ENCODE measurements around the gene GPR171.
"Not testable (repeated sequence)": the region's sequence is repeated elsewhere in the genome, so short reads cannot be mapped to it uniquely, and the experiment has no call there.

The GPR171 gene

DNA sequence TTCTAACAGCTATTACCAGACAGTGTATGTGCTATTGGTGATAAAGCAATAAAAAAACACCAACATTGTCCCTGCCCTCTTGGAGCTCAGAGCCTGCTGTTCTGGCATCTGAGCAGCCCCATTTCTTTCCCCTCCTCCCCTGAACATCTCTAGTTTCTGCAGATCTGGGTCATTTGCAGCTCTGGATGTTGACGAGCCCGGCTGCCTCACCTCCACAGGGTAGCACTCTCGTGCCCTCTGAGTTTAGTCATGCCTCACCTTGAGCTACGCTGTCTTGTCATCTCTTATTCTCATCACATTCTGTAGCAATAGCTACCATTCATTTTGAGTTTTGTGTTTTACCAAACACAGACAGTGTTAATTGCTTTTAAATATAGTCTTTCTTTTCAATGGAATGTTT is 30.0 kb upstream of the GPR171 start:
- Histone ChIP-seq H3K4me3 (ENCODE audit: low read depth, low read length) (no peak overlapping the region), H3K9me3 (no peaks in the 10 kb centered on the region), H3K36me3 (no peaks in the 10 kb centered on the region), H3K4me1 (peaks cover 2% of the 10 kb centered on the region; the same call in 1 of the 2 replicates), H3K27me3 (no peaks in the 10 kb centered on the region)
- DNase-seq = no peak
- TF ChIP-seq CTCF (IDR thresholded peaks at IDR 0.05; ENCODE audit: low read depth, low read length) = no peak

- not testable (repeated sequence) for H3K4me1 ChIP-seq; H3K4me3 ChIP-seq (ENCODE audit: low read depth, low read length); H3K36me3 ChIP-seq; DNase-seq; H3K27me3 ChIP-seq; H3K9me3 ChIP-seq
Measured at GRCh38 chr3:151232403-151232802, 29.4 kb upstream of the GPR171 start.

- Histone ChIP-seq H3K4me3 (ENCODE audit: low read depth, low read length) (no peak overlapping the region), H3K36me3 (no peaks in the 10 kb centered on the region), H3K9me3 (no peaks in the 10 kb centered on the region), H3K27me3 (no peaks in the 10 kb centered on the region), H3K4me1 (peaks cover 8% of the 10 kb centered on the region; the same call in 1 of the 2 replicates)
- TF ChIP-seq CTCF (IDR thresholded peaks at IDR 0.05; ENCODE audit: low read depth, low read length) = no peak
- DNase-seq = no peak
Measured at GRCh38 chr3:151230646-151231045, 27.6 kb upstream of the GPR171 start.

GRCh38 chr3:151228666-151229040 is 25.6 kb upstream of the GPR171 start:
- no peaks in the 10 kb centered on the region for H3K9me3 ChIP-seq
- H3K4me1 ChIP-seq = peaks cover 8% of the 10 kb centered on the region; the same call in 1 of the 2 replicates
- DNase-seq = no peak
- H3K4me3 ChIP-seq (ENCODE audit: low read depth, low read length) = no peak overlapping the region
- H3K27me3 ChIP-seq = no peaks in the 10 kb centered on the region
- no peak for TF ChIP-seq CTCF (IDR thresholded peaks at IDR 0.05; ENCODE audit: low read depth, low read length)
- no peaks in the 10 kb centered on the region for H3K36me3 ChIP-seq

DNA sequence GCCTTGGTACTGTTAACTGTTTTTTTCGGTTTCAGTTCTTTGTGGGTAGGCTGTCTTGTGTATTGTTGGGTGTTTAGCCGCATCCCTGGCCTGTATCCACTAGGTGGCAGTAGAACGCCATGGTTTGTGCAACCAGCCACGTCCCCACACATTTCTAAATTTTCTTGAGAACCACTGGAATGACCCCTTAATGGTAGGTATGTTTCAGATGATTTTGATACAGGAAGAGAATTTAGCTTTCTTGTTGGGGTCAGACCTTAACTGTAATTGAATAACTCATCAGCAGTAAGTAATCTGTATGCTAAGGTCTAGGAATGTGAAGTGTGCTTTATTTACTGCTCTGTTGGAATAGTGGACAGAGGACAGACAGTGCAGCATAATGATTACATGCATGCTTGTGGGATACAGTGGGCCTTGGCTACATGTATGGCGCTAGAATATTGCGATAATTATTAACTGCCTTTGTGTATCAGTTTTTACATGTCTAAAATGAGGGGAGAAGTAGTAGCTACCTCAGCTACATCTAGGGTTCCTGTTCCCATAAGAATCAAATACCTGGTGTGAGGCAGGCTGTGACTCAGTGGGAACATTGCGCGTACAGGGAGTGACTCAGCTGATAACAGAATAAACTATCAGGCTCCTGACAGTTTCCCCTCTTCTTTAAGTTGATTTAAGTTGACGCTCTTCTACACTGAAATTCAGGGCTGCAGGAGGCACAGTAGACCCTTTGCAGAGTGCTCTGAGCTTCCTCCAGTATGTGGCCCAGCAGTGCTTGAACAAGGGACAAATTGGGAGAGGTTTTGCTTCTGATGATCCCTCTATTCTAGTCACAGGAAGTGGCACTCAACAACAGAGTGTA is 25.0 kb upstream of the GPR171 start:
- Histone ChIP-seq H3K36me3 (no peaks in the 10 kb centered on the region), H3K4me3 (ENCODE audit: low read depth, low read length) (no peak overlapping the region), H3K4me1 (peaks cover 8% of the 10 kb centered on the region; the same call in 1 of the 2 replicates), H3K9me3 (no peaks in the 10 kb centered on the region), H3K27me3 (no peaks in the 10 kb centered on the region)
- DNase-seq = peak; percentile 72
- peak; percentile 96 for TF ChIP-seq CTCF (IDR thresholded peaks at IDR 0.05; ENCODE audit: low read depth, low read length)

- peaks cover 8% of the 10 kb centered on the region; the same call in 1 of the 2 replicates for H3K4me1 ChIP-seq
- no peaks in the 10 kb centered on the region for H3K27me3 ChIP-seq
- no peak overlapping the region for H3K4me3 ChIP-seq (ENCODE audit: low read depth, low read length)
- DNase-seq = no peak
- H3K36me3 ChIP-seq = no peaks in the 10 kb centered on the region
- H3K9me3 ChIP-seq = no peaks in the 10 kb centered on the region
- no peak for TF ChIP-seq CTCF (IDR thresholded peaks at IDR 0.05; ENCODE audit: low read depth, low read length)
Measured at GRCh38 chr3:151227266-151227806, 24.3 kb upstream of the GPR171 start.

All from BE2C (cell line).